Measurements from ENCODE around the gene PLCL2.

DNA sequence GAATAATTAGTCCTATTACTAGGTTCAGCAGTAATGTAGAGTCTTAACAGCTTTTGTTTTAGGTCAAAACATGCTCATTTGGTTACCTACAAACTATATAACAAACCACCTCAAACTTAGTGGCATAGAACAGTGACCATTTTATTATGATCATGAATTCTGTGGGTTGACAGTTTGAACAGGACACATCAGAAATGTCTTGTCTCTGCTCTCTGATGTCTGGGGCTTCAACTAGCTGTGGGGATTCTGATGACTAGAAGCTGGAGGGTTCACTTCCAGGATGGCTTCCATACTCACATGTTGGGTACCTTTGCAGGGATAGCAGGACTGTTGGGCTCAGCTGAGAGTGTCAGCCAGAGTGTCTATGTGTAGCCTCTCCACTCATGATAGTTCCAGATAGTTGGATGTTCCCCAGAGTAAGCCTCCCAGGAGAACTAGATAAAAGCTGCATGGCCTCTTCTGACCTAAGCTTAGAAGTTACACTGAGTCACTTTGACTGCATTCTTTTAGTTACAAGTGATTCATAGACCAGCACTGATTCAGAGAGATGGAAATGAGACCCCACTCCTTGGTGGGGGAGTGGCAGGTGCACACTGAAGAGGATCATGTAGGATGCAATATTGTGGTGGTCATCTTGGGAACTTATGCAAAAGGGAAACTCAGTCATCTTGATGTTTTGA, 32.6 kb downstream of the PLCL2 start:
- TF ChIP-seq, protein P1, sequence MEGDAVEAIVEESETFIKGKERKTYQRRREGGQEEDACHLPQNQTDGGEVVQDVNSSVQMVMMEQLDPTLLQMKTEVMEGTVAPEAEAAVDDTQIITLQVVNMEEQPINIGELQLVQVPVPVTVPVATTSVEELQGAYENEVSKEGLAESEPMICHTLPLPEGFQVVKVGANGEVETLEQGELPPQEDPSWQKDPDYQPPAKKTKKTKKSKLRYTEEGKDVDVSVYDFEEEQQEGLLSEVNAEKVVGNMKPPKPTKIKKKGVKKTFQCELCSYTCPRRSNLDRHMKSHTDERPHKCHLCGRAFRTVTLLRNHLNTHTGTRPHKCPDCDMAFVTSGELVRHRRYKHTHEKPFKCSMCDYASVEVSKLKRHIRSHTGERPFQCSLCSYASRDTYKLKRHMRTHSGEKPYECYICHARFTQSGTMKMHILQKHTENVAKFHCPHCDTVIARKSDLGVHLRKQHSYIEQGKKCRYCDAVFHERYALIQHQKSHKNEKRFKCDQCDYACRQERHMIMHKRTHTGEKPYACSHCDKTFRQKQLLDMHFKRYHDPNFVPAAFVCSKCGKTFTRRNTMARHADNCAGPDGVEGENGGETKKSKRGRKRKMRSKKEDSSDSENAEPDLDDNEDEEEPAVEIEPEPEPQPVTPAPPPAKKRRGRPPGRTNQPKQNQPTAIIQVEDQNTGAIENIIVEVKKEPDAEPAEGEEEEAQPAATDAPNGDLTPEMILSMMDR (IDR thresholded peaks at IDR 0.05; ENCODE audit: insufficient read depth, low read length, poor library complexity, severe bottlenecking): no peak
- TF ChIP-seq EZH2phosphoT487 (conservative IDR thresholded peaks at IDR 0.05; ENCODE audit: low read length): no peak

Measured in SU-DHL-6 (cell line).